HCT116 (cell line): ENCODE data around the gene ISCA2. TPM values are rescaled to one million over a fixed set of nuclear protein-coding genes. Genes with fewer than 3 reads are reported as not detected.

ENCODE experiments used
- ATAC-seq: fragments of 200-7000 bp; cut with Tn5 transposase; 2 replicates; pipeline ENCODE4 v1.9.1; 2020; ENCODE audit warnings: mild to moderate bottlenecking, moderate library complexity
- BruUV-seq: library from RNA; stranded (reverse); fragments of 400-500 nt; replicated peaks from 2 replicates; lab custom pipeline; 2021; lab: Mats Ljungman, UMichigan
- CTCF ChIA-PET: fragments of 300-600 bp; sonication (Branson Sonifier 250); formaldehyde crosslinking; loops from one replicate; lab custom pipeline; 2021; ENCODE audit warnings: antibody characterized with exemption; lab: Charles Lee
- POLR2A ChIA-PET: fragments of 300-600, 350-600 bp; sonication (Branson Sonifier 250); formaldehyde crosslinking; loops from one replicate; lab custom pipeline; 2021; ENCODE audit warnings: antibody characterized with exemption; lab: Charles Lee
- RAD21 ChIA-PET, 2 experiments: fragments of 300-600 bp; sonication (Branson Sonifier 250); formaldehyde crosslinking; loops; one replicate each; lab custom pipeline; 2023; ENCODE audit warnings: low total read pairs in 2 of 2; ENCODE audit not compliant: uncharacterized antibody in 2 of 2, unreplicated experiment in 2 of 2, low non-redundant PET in 1 of 2; lab: Charles Lee
- DNase-seq: peaks from one replicate; pipeline ENCODE4 v3.0.0-alpha.2; 2010; ENCODE audit warnings: low read depth, low spot score
- H2AFZ ChIP-seq: fragments of 200-600 bp; shearing (Covaris generic), sonication (generic); 2 replicates; pipeline ENCODE4 v1.6.1; 2017; ENCODE audit warnings: low read depth, mixed run types, mixed read lengths, antibody characterized with exemption, low read length; ENCODE audit not compliant: poor library complexity, severe bottlenecking
- H3K27ac ChIP-seq: 2 replicates; pipeline ENCODE4 v1.5.1; 2012; ENCODE audit warnings: low read depth, low read length
- H3K27me3 ChIP-seq: fragments of 200-600 bp; sonication (generic); 2 replicates; pipeline ENCODE4 v1.6.1; 2016; ENCODE audit warnings: mixed run types, low read length, mixed read lengths; ENCODE audit not compliant: insufficient read depth
- H3K36me3 ChIP-seq, 2 experiments: fragments of 200-500 bp in 1 of 2; fragments of 200-600 bp in 1 of 2; sonication (Bioruptor generic) in 1 of 2; sonication (generic) in 1 of 2; 2 replicates each; pipeline versions ENCODE4 v1.5.1 to v1.6.1; 2014 to 2016; ENCODE audit warnings: low read length in 2 of 2, inconsistent platforms in 1 of 2, mixed read lengths in 1 of 2, mixed run types in 1 of 2; ENCODE audit not compliant: insufficient read depth in 2 of 2, control insufficient read depth in 1 of 2
- H3K4me1 ChIP-seq, 2 experiments: fragments of 200-600 bp in 1 of 2; sonication (generic) in 1 of 2; 2 replicates each; pipeline versions ENCODE4 v1.5.1 to v1.6.1; 2012 to 2017; ENCODE audit warnings: low read length in 2 of 2, inconsistent platforms in 1 of 2, mild to moderate bottlenecking in 1 of 2, mixed read lengths in 1 of 2, mixed run types in 1 of 2, moderate library complexity in 1 of 2; ENCODE audit not compliant: insufficient read depth in 2 of 2, control insufficient read depth in 1 of 2
- H3K4me2 ChIP-seq: fragments of 200-600 bp; sonication (generic); 2 replicates; pipeline ENCODE4 v1.6.1; 2017; ENCODE audit warnings: mixed run types, low read length, mixed read lengths
- H3K4me3 ChIP-seq, 2 experiments: fragments of 200-600 bp in 1 of 2; sonication (generic) in 1 of 2; replicated peaks in 1 of 2; 2 replicates each; pipeline ENCODE4 v1.5.1; 2011 to 2016; ENCODE audit warnings: low read length in 2 of 2, control low read depth in 1 of 2, low read depth in 1 of 2, mild to moderate bottlenecking in 1 of 2, mixed read lengths in 1 of 2, mixed run types in 1 of 2
- H3K79me2 ChIP-seq: fragments of 200-600 bp; sonication (generic); 2 replicates; pipeline ENCODE4 v1.6.1; 2017; ENCODE audit warnings: mild to moderate bottlenecking, mixed run types, low read length, moderate library complexity, mixed read lengths; ENCODE audit not compliant: insufficient read depth
- H3K9ac ChIP-seq: fragments of 200-600 bp; sonication (generic); 2 replicates; pipeline ENCODE4 v1.6.1; 2016; ENCODE audit warnings: low read length, mixed read lengths
- H3K9me2 ChIP-seq: fragments of 200-600 bp; sonication (generic), shearing (Covaris generic); 2 replicates; pipeline ENCODE4 v1.6.1; 2017; ENCODE audit warnings: mixed run types, mild to moderate bottlenecking, moderate library complexity; ENCODE audit not compliant: insufficient read depth
- H3K9me3 ChIP-seq, 2 experiments: fragments of 200-500 bp in 1 of 2; fragments of 200-600 bp in 1 of 2; sonication (Bioruptor generic) in 1 of 2; sonication (generic) in 1 of 2; 2 replicates each; pipeline ENCODE4 v1.6.1; 2014 to 2017; ENCODE audit warnings: low read length in 2 of 2, mixed read lengths in 2 of 2, inconsistent platforms in 1 of 2, low read depth in 1 of 2, mild to moderate bottlenecking in 1 of 2, mixed run types in 1 of 2, moderate library complexity in 1 of 2; ENCODE audit not compliant: control insufficient read depth in 1 of 2, insufficient read depth in 1 of 2
- H4K20me1 ChIP-seq: fragments of 200-600 bp; sonication (generic), shearing (Covaris generic); 2 replicates; pipeline ENCODE4 v1.6.1; 2017; ENCODE audit warnings: mixed run types, mild to moderate bottlenecking, moderate library complexity; ENCODE audit not compliant: insufficient read depth
- CBX3 ChIP-seq: IDR thresholded peaks from 2 replicates; pipeline ENCODE4 v1.6.1; 2012; ENCODE audit warnings: low read depth
- EGR1 ChIP-seq: IDR thresholded peaks from 2 replicates; pipeline ENCODE4 v1.6.1; 2012; ENCODE audit warnings: low read depth
- EZH2phosphoT487 ChIP-seq: fragments of 200-600 bp; IDR thresholded peaks from 2 replicates; pipeline ENCODE4 v1.6.1; 2018; ENCODE audit warnings: antibody characterized with exemption, borderline replicate concordance
- JUND ChIP-seq: IDR thresholded peaks from 2 replicates; pipeline ENCODE4 v1.6.1; 2012
- MAX ChIP-seq: IDR thresholded peaks from 2 replicates; pipeline ENCODE4 v1.6.1; 2012
- POLR2A ChIP-seq: IDR thresholded peaks from 2 replicates; pipeline ENCODE4 v1.7.0; 2011; ENCODE audit warnings: borderline replicate concordance; ENCODE audit not compliant: insufficient read depth, insufficient read length; ENCODE audit errors: extremely low read depth
- POLR2AphosphoS5 ChIP-seq: IDR thresholded peaks from 2 replicates; pipeline ENCODE4 v1.6.1; 2011; ENCODE audit warnings: mild to moderate bottlenecking, low read depth, low read length, moderate library complexity
- REST ChIP-seq: IDR thresholded peaks from 2 replicates; pipeline ENCODE4 v1.6.1; 2012; ENCODE audit warnings: low read depth
- SRF ChIP-seq: IDR thresholded peaks from 2 replicates; pipeline ENCODE4 v1.6.1; 2012; ENCODE audit warnings: low read depth
- ZBTB33 ChIP-seq: IDR thresholded peaks from 2 replicates; pipeline ENCODE4 v1.6.1; 2011; ENCODE audit warnings: mild to moderate bottlenecking, low read length, moderate library complexity; ENCODE audit not compliant: insufficient replicate concordance; ENCODE audit errors: extremely low read depth
- ZFX ChIP-seq: fragments of 450-650 bp; IDR thresholded peaks from 2 replicates; pipeline ENCODE4 v1.6.1; 2017
- ZNF274 ChIP-seq: fragments of 200-500 bp; sonication (Bioruptor generic); IDR thresholded peaks from 2 replicates; pipeline ENCODE4 v1.6.1; 2014; ENCODE audit warnings: mild to moderate bottlenecking, low read depth, low read length, inconsistent platforms
- intact Hi-C: fragments of 100-400 bp; cut with micrococcal nuclease; formaldehyde crosslinking; loops from 2 replicates; pipeline ENCODE4 v1.10.0; 2022
- total RNA-seq: library from RNA; stranded (reverse); gene quantifications from one replicate; pipeline ENCODE4 v1.2.1, GENCODE V29; 2021; ENCODE audit not compliant: unreplicated experiment

The ISCA2 gene
- total RNA-seq, 1 experiment from 2014 or later = 27.5 TPM

GRCh38 chr14:74524812-74525135 is 31.2 kb downstream of the ISCA2 start:
- H3K4me2 ChIP-seq = no peak overlapping the region
- no peaks in the 10 kb centered on the region for H3K79me2 ChIP-seq
- RAD21 ChIA-PET = no interaction called here
- ATAC-seq (no peak), DNase-seq (no peak)
- H3K9me2 ChIP-seq = no peaks in the 10 kb centered on the region
- H3K27me3 ChIP-seq = no peaks in the 10 kb centered on the region
- no peak overlapping the region for H3K9ac ChIP-seq
- BruUV-seq = no TSS peak
- no peak overlapping the region for H2AFZ ChIP-seq
- no peak overlapping the region for H3K4me3 ChIP-seq
- no peaks in the 10 kb centered on the region for H4K20me1 ChIP-seq
- no peaks in the 10 kb centered on the region for H3K9me3 ChIP-seq
- no peak for TF ChIP-seq ZNF274
- TF ChIP-seq ZBTB33 = no peak
- TF ChIP-seq ZFX = no peak
- TF ChIP-seq POLR2AphosphoS5 = no peak
- TF ChIP-seq POLR2A = no peak
- no peak for TF ChIP-seq EZH2phosphoT487
- no peak for TF ChIP-seq EGR1
- no peak for TF ChIP-seq CBX3
- TF ChIP-seq MAX = no peak
- no peak for TF ChIP-seq JUND
- TF ChIP-seq REST = no peak
- no peak for TF ChIP-seq SRF
- POLR2A ChIA-PET = no interaction called here
- H3K27ac ChIP-seq = no peak overlapping the region
- H3K36me3 ChIP-seq = no peaks in the 10 kb centered on the region
- intact Hi-C loops = no loop called here
- CTCF ChIA-PET = no interaction called here
- peaks cover 0 to 10% of the 10 kb centered on the region in 2 experiments; a peak in 1 of 4 replicates for H3K4me1 ChIP-seq
